WERI-Rb-1 (cell line): Measurements from ENCODE around the gene TNS1.

Experiments used
- DNase-seq: peaks from one replicate; pipeline ENCODE4 v3.0.0-alpha.2; 2020
- H3K27ac ChIP-seq: fragments of 250-450 bp; sonication (Bioruptor Pico); 2 replicates; pipeline ENCODE4 v1.5.1; 2020; ENCODE audit warnings: mild to moderate bottlenecking, moderate library complexity
- H3K27me3 ChIP-seq: fragments of 250-450 bp; sonication (Bioruptor Pico); 2 replicates; pipeline ENCODE4 v1.5.1; 2021; ENCODE audit warnings: mild to moderate bottlenecking, low read depth, moderate library complexity; ENCODE audit not compliant: insufficient read depth, severe bottlenecking
- H3K36me3 ChIP-seq: fragments of 250-450 bp; sonication (Bioruptor Pico); 2 replicates; pipeline ENCODE4 v1.5.1; 2020; ENCODE audit warnings: mild to moderate bottlenecking, moderate library complexity
- H3K4me3 ChIP-seq: 2 replicates; pipeline ENCODE4 v1.5.1; 2011; ENCODE audit warnings: low read depth, mild to moderate bottlenecking, control low read depth, low read length
- H3K9me3 ChIP-seq: fragments of 250-450 bp; sonication (Bioruptor Pico); 2 replicates; pipeline ENCODE4 v1.5.1; 2021; ENCODE audit warnings: mild to moderate bottlenecking, moderate library complexity; ENCODE audit not compliant: severe bottlenecking
- TF ChIP-seq, protein P1 (sequence below): IDR thresholded peaks from 2 replicates; pipeline ENCODE4 v1.5.1; 2011; ENCODE audit warnings: low read depth, mild to moderate bottlenecking, control low read depth, inconsistent platforms, low read length

Gene TNS1

DNA sequence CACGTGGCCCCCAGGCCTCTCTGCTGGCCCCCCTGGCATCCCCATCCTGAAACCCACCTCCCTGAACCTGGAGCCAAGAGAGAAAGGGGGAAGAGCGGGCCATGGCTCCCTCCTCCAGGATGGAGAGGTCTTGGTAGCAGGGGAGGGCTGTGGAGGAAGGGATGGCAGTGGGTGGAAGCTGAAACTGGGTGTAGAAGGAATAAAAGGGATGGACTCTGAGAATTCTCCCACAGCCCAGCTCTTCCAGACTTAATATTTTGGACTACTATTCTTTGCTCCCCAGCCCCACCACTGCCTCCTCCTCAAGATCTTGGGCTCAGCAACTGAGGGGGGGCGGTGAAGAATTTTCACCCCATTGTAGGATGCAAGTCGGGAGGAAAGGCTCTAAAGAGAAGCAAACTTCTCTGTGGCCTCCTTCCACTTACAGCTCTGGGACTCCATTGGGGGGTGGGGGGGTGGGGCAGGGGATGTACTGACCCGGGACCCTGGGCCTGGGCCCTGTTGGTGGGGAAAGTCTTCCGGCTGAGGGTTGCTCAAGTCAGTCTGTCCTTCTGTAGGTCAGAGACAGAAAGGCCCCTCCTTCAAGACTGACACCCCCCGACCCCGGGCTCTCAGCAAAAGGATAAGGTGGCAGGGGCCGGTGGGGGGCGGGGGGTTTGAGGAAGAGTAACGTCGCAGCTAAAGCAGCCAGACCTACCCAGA is 501 bp downstream of the TNS1 start:
- Histone ChIP-seq H3K27ac (no peak overlapping the region), H3K9me3 (no peaks in the 10 kb centered on the region), H3K4me3 (no peak overlapping the region), H3K27me3 (no peaks in the 10 kb centered on the region), H3K36me3 (no peaks in the 10 kb centered on the region)
- no peak for DNase-seq
- TF ChIP-seq, protein P1, sequence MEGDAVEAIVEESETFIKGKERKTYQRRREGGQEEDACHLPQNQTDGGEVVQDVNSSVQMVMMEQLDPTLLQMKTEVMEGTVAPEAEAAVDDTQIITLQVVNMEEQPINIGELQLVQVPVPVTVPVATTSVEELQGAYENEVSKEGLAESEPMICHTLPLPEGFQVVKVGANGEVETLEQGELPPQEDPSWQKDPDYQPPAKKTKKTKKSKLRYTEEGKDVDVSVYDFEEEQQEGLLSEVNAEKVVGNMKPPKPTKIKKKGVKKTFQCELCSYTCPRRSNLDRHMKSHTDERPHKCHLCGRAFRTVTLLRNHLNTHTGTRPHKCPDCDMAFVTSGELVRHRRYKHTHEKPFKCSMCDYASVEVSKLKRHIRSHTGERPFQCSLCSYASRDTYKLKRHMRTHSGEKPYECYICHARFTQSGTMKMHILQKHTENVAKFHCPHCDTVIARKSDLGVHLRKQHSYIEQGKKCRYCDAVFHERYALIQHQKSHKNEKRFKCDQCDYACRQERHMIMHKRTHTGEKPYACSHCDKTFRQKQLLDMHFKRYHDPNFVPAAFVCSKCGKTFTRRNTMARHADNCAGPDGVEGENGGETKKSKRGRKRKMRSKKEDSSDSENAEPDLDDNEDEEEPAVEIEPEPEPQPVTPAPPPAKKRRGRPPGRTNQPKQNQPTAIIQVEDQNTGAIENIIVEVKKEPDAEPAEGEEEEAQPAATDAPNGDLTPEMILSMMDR, result no peak

- TF ChIP-seq, protein P1, result no peak
- Histone ChIP-seq H3K4me3 (no peak overlapping the region), H3K36me3 (no peaks in the 10 kb centered on the region), H3K9me3 (no peaks in the 10 kb centered on the region), H3K27ac (no peak overlapping the region), H3K27me3 (no peaks in the 10 kb centered on the region)
- no peak for DNase-seq
These were observed 1.2 kb downstream of the TNS1 start for GRCh38 chr2:218001629-218002028.

- Histone ChIP-seq H3K27ac (no peak overlapping the region), H3K9me3 (no peaks in the 10 kb centered on the region), H3K4me3 (no peak overlapping the region), H3K27me3 (no peaks in the 10 kb centered on the region), H3K36me3 (no peaks in the 10 kb centered on the region)
- TF ChIP-seq, protein P1, result no peak
- no peak for DNase-seq
These were observed 2.7 kb downstream of the TNS1 start for GRCh38 chr2:218000136-218000535.

GRCh38 chr2:217999595-217999959 is 3.2 kb downstream of the TNS1 start:
- no peak for DNase-seq
- Histone ChIP-seq H3K4me3 (no peak overlapping the region), H3K9me3 (no peaks in the 10 kb centered on the region), H3K36me3 (no peaks in the 10 kb centered on the region), H3K27me3 (no peaks in the 10 kb centered on the region), H3K27ac (no peak overlapping the region)
- TF ChIP-seq, protein P1, result no peak

DNA sequence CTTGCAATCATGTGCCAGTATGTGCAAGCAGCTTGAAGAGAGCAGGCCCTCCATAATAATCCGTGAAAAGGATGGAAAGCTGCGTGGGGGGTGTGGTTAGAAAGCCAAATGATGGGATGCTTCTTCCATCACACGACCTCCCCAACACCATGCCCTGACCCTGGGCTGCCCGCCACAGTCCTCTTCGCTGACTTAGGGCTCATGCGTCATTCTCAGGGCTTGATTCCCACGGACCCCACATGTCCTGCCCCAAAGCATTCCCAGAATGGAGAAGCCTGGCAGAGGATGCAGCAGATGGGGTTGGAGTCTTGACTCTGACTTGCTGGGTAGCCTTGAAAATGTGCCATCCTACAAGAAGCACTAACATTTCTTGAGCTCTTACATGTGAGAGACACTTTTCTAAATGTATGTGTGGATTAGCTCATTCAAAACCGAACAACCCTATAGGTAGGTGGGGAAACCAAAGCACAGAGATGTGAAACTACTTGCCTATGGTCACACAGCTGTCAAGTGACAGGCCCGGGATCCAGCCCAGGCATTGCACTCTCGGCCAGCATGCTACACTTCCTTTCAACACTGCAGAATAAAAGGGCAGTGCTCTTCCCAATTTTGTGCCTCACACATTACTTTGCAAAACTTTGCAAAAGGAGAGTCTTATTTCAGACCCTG is 3.7 kb downstream of the TNS1 start:
- DNase-seq, result no peak
- Histone ChIP-seq H3K4me3 (no peak overlapping the region), H3K36me3 (no peaks in the 10 kb centered on the region), H3K9me3 (no peaks in the 10 kb centered on the region), H3K27me3 (no peaks in the 10 kb centered on the region), H3K27ac (no peak overlapping the region)
- TF ChIP-seq, protein P1, result no peak
